Temporal lobe (tissue), 2 donors: ENCODE results near the gene SCARF2. TPM values are rescaled to one million over a fixed set of nuclear protein-coding genes. Genes with fewer than 3 reads are reported as not detected.

Experiments
- small RNA-seq: library from RNA; depleted of rRNA; stranded (forward); fragments of <200 nt; gene quantifications from one replicate; pipeline ENCODE3, GENCODE V24; 2014; ENCODE audit warnings: low replicate concordance
- total RNA-seq: library from RNA; depleted of rRNA; stranded (reverse); fragments of >200 nt; gene quantifications from one replicate; pipeline ENCODE4 v1.2.3, GENCODE V29; 2014

Gene SCARF2
- total RNA-seq, 1 donor from 2014 or later: 2.5 TPM

Small RNAs within 50 kb of the gene (small RNA-seq; reads per million reads assigned to genes)
- not detected for gene RF00019
- not detected for gene RN7SL812P
- gene RNU6-225P: not detected
- 0.96 reads per million, percentile 74 among the genes with 10 or more reads in this experiment for gene RNY1P9

Other genes starting within 250 kb of the SCARF2 start
- 7.6 TPM for gene RTN4R, start 169.5 kb downstream of the SCARF2 start, total RNA-seq
- gene DGCR6L, start 117.8 kb downstream of the SCARF2 start, total RNA-seq: 23.1 TPM
- 37.4 TPM for gene ZNF74, start 43.7 kb downstream of the SCARF2 start, total RNA-seq
- 42.0 TPM for gene KLHL22, start 58.0 kb upstream of the SCARF2 start, total RNA-seq
- gene MED15, start 69.8 kb upstream of the SCARF2 start, total RNA-seq: 12.5 TPM